ENCODE results near the gene TYMP. TPM values are rescaled to one million over a fixed set of nuclear protein-coding genes. Genes with fewer than 3 reads are reported as not detected.
A peak's percentile ranks its signal among the peaks of the same experiment; 100 is the strongest.
"Not testable (repeated sequence)": the region's sequence is repeated elsewhere in the genome, so short reads cannot be mapped to it uniquely, and the experiment has no call there.

The TYMP gene
- total and polyA plus RNA-seq, 2 donors (not counting 1 experiment from before 2014, with no cell fraction given), result 43.6 to 45.1 TPM

- H3K36me3 ChIP-seq (replicated peaks in 1 of 2; ENCODE audit: control extremely low read depth in 1 of 2, control insufficient read depth in 1 of 2, extremely low read depth in 1 of 2, insufficient read depth in 2 of 2, low read length in 1 of 2), result no peaks in the 10 kb centered on the region
- H3K79me2 ChIP-seq (ENCODE audit: control insufficient read depth, insufficient read depth, low read length), result peaks cover 17% of the 10 kb centered on the region
- TF ChIP-seq CTCF (IDR thresholded peaks at IDR 0.05) (no peak), EZH2 (IDR thresholded peaks at IDR 0.05; ENCODE audit: borderline replicate concordance, insufficient read depth, low read depth, low read length, poor library complexity, severe bottlenecking) (no peak)
- no peaks in the 10 kb centered on the region for H3K9me3 Mint-ChIP-seq (ENCODE audit: insufficient read depth)
- H3K4me2 ChIP-seq (replicated peaks; ENCODE audit: low read depth, low read length, poor library complexity, severe bottlenecking), result peak overlapping the region; percentile 37
- ChIA-PET POLR2A (interaction anchor here (0.6 to 1.7 kb wide), 5 partner anchors 10 to 294 kb away, joined by 3 to 13 read pairs (median 5); partner anchors contain the start of gene SCO2), CTCF (interaction anchor here (0.7 to 3.4 kb wide), 4 partner anchors 9 to 30 kb away, joined by 4 to 13 read pairs (median 6); partner anchors contain the start of gene SCO2)
- H3K9ac ChIP-seq (ENCODE audit: low read length), result no peak overlapping the region
- H3K27ac Mint-ChIP-seq, result peak overlapping the region; percentile 99
- ATAC-seq (ENCODE audit: low read depth), result no peak
- H3K4me1 Mint-ChIP-seq, result peaks cover 49% of the 10 kb centered on the region
- peaks cover 32 to 62% of the 10 kb centered on the region in 2 donors for H3K4me1 ChIP-seq (ENCODE audit: control insufficient read depth in 2 of 2, insufficient read depth in 2 of 2, low read length in 2 of 2)
- H2AFZ ChIP-seq (ENCODE audit: insufficient read depth, low read depth, low read length, poor library complexity, severe bottlenecking), result no peak overlapping the region
- H3K27me3 Mint-ChIP-seq, result no peaks in the 10 kb centered on the region
- peak overlapping the region in 1 of 5 experiments; percentile 21 for H3K4me3 ChIP-seq (ENCODE audit: control extremely low read depth in 1 of 5, extremely low read depth in 1 of 5, insufficient read depth in 1 of 5, low read depth in 2 of 5, low read length in 4 of 5)
- peaks cover 0 to 2% (median 0%) of the 10 kb centered on the region in 3 donors for H3K9me3 ChIP-seq (ENCODE audit: control extremely low read depth in 1 of 3, control insufficient read depth in 2 of 3, insufficient read depth in 1 of 3, low read length in 2 of 3)
- intact Hi-C loops (cut with micrococcal nuclease), result no loop called here
- no peaks in the 10 kb centered on the region for H3K27me3 ChIP-seq (replicated peaks in 1 of 4; ENCODE audit: control extremely low read depth in 1 of 4, control insufficient read depth in 3 of 4, insufficient read depth in 4 of 4, low read length in 3 of 4)
- peak; percentile 52 for DNase-seq
- 86% methylated on average over 1 of the region's 8 CpGs for WGBS (ENCODE audit: insufficient coverage)
- H4K20me1 ChIP-seq (ENCODE audit: control insufficient read depth, insufficient read depth, low read length, poor library complexity, severe bottlenecking), result no peaks in the 10 kb centered on the region
- peak overlapping the region; percentile 49 for H3K4me3 Mint-ChIP-seq
- peak overlapping the region in 1 of 2 donors; percentile 64 for H3K27ac ChIP-seq (ENCODE audit: low read length in 2 of 2)
Observed at GRCh38 chr22:50535113-50535512, 5.3 kb upstream of the TYMP start.

- H3K9me3 Mint-ChIP-seq (ENCODE audit: insufficient read depth); H2AFZ ChIP-seq (ENCODE audit: insufficient read depth, low read depth, low read length, poor library complexity, severe bottlenecking); H3K27me3 Mint-ChIP-seq; H3K27me3 ChIP-seq (replicated peaks in 1 of 4; ENCODE audit: control extremely low read depth in 1 of 4, control insufficient read depth in 3 of 4, insufficient read depth in 4 of 4, low read length in 3 of 4); H3K36me3 ChIP-seq (replicated peaks in 1 of 2; ENCODE audit: control extremely low read depth in 1 of 2, control insufficient read depth in 1 of 2, extremely low read depth in 1 of 2, insufficient read depth in 2 of 2, low read length in 1 of 2); ATAC-seq (ENCODE audit: low read depth); intact Hi-C loops (cut with micrococcal nuclease); H3K9me3 ChIP-seq (ENCODE audit: control extremely low read depth in 1 of 3, control insufficient read depth in 2 of 3, insufficient read depth in 1 of 3, low read length in 2 of 3); H4K20me1 ChIP-seq (ENCODE audit: control insufficient read depth, insufficient read depth, low read length, poor library complexity, severe bottlenecking): not testable (repeated sequence)
- ChIA-PET POLR2A (interaction anchor here (0.6 to 1.7 kb wide), 5 partner anchors 9 to 87 kb away, joined by 4 to 13 read pairs (median 5); partner anchors contain the start of gene SCO2), CTCF (interaction anchor here (0.8 to 3.4 kb wide), 4 partner anchors 8 to 87 kb away, joined by 4 to 13 read pairs (median 6); partner anchors contain the start of gene SCO2)
- Histone ChIP-seq H3K9ac (ENCODE audit: low read length) (peak overlapping the region; percentile 23), H3K4me3 (ENCODE audit: control extremely low read depth in 1 of 5, extremely low read depth in 1 of 5, insufficient read depth in 1 of 5, low read depth in 2 of 5, low read length in 4 of 5) (peak overlapping the region in 2 of 5 experiments; percentile 12 to 40), H3K4me2 (replicated peaks; ENCODE audit: low read depth, low read length, poor library complexity, severe bottlenecking) (peak overlapping the region; percentile 42), H3K4me1 (ENCODE audit: control insufficient read depth in 2 of 2, insufficient read depth in 2 of 2, low read length in 2 of 2) (peaks cover 25 to 61% of the 10 kb centered on the region in 2 donors), H3K79me2 (ENCODE audit: control insufficient read depth, insufficient read depth, low read length) (peaks cover 17% of the 10 kb centered on the region), H3K27ac (ENCODE audit: low read length in 2 of 2) (peak overlapping the region; percentile 64 to 99)
- 58% methylated on average over 12 of the region's 21 CpGs for WGBS (ENCODE audit: insufficient coverage)
- H3K4me1 Mint-ChIP-seq, result peaks cover 41% of the 10 kb centered on the region
- H3K27ac Mint-ChIP-seq, result peak overlapping the region; percentile 99
- DNase-seq, result peak; percentile 65
- H3K4me3 Mint-ChIP-seq, result peak overlapping the region; percentile 80
Observed at GRCh38 chr22:50533856-50534711, 4.3 kb upstream of the TYMP start.

All from B cell (primary cell).